HG02678 (cell line): ENCODE data around the gene PILRA.

Experiments used
- ATAC-seq: cut with Tn5 transposase; IDR thresholded peaks from one replicate; pipeline ENCODE4 v1.9.1; 2021; ENCODE audit warnings: mild to moderate bottlenecking, moderate library complexity; ENCODE audit not compliant: unreplicated experiment

The PILRA gene

DNA sequence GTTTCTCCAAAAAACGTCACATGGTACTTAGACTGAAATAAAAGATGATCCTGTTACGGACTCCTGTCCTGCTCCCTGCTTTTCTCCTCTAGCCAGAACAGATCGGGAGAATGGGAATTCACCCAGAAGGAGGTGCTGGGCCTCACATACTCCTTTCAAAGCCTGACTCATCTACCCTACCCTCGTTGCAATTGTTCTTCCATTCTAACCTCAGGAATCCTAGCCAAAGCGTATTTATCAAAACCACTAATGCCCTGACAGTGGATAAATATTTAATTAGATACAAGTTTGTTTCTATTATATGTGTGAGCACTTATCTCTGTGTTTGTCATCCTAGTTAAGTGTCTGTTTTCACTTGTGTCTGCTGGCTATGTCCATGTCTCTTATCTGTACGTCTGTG lies 33.5 kb downstream of the PILRA start:
- no peak for ATAC-seq

- ATAC-seq: peak; percentile 56
Observed at GRCh38 chr7:100407285-100408180, 34.2 kb downstream of the PILRA start.

DNA sequence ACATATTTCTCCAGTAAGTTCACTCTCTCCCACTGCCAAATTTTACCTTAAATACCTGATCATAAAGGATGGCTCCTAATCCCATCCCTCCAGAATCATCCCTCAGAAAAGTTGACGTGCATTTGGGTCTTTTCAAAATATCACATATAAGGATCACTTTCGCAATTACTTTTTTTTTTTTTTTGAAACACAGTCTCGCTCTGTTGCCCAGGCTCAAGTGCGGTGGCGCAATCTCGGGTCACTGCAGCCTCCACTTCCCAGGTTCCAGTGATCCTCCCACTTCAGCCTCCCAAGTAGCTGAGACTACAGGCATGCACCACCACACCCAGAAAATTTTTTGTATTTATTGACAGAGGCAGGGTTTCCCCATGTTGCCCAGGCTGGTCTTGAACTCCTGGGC lies 37.8 kb downstream of the PILRA start:
- ATAC-seq: no peak

DNA sequence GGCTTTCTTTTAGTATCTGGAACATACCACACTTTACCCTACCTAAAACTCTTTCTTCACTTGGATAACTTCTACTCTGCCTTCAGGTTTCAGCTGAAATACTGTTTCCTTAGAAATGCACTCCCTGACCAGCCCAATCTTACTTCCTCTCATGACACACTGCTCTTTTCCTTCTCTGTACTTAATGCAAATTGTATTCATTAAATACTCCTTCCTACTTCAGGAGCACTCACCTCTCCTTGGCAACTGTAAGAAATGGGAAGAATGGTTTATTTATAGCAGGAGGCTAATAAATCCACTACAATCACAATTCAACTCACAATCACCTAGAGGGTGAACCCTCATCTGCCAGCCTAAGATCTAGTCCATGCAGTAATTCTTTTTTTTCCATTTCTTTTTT lies 40.1 kb downstream of the PILRA start:
- ATAC-seq: no peak

DNA sequence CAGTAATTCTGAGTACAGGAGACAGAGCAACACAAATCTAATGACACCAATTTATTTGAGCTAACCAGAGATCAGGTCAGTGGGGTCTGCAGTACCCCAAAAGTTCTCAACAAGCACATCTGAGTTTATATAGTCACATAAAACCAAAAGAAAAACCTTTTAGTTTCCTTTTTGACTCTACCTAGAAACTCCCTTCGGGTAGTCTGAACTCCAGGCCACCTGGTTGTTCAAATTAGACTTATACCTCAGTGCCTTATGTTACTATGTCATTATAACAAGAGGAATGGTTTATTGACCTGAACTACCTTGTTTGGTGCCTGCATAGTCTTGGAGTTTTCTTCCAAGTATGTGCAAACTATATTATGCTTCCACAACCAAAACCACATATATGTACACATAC lies 40.6 kb downstream of the PILRA start:
- ATAC-seq: no peak

DNA sequence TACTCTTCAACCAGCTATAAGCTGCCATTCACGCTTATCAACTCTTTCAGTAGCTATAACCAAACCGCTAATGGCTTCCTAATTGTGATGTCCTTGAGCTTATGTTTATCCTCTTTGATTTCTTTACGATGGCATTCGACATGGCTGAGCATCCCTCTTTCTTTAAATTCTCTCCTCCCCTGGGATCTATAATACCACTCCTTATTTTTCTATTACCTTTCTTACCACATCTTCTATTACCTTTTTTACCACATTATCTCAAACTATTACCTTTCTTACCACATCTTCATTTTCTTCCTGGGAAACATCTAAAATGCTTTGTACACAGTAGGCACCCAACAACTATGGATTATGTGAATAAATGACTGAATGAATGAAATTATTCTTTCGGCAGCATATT lies 42.2 kb downstream of the PILRA start:
- no peak for ATAC-seq

- ATAC-seq: no peak
Observed at GRCh38 chr7:100418930-100419659, 45.8 kb downstream of the PILRA start.

GRCh38 chr7:100419660-100420226 lies 46.5 kb downstream of the PILRA start:
- no peak for ATAC-seq

- no peak for ATAC-seq
Observed at GRCh38 chr7:100423315-100423714, 50.0 kb downstream of the PILRA start.

- no peak for ATAC-seq
Observed at GRCh38 chr7:100425347-100425746, 52.1 kb downstream of the PILRA start.

DNA sequence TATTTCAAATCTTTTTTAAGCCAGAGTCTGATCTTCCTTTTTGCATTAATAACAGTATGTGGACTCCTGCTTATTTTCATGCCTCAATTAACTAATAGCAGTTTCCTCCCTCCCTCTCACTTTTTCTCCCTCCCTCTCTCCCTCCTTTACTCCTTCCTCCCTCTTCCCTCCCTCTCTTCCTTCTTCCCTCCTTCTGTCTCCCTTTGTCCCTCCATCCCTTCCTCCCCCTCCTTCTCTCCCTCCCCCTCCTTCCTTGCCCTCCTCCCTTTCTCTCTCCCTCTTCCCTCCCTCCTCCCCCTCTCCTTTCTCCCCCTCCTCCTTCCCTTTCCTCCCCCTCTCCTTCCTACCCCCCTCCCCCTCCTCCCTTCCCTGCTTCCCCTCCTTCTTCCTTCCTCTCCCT lies 53.2 kb downstream of the PILRA start:
- no peak for ATAC-seq

DNA sequence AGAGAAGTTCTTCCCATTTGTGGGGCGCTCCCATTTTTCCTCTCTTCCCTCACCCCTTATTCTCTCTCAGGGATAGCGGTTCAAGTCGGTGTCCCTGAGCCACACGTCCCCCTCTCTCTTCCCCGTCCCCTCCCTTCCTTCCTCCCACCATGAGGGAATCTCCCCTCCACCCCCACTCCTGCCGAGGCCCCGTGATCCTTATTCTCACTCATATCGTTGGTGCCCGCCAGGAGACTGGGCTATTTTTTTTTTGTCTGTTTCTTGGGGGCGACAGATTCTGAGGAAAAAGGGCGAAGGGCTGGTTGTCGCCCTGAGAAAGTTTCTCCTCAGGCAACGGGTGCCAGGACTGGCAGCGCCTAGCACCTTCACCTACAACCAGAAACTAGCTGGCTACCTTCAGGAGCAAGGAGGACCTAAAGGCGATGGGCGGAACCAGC lies 54.5 kb downstream of the PILRA start:
- ATAC-seq: no peak

- ATAC-seq: peak; percentile 48
Observed at GRCh38 chr7:100428199-100428966, 55.1 kb downstream of the PILRA start, which contains the start of gene ZCWPW1. Gene ZCWPW1, minus strand, starts transcription at chr7:100428703. Its CDS starts 8,054 bp downstream, at chr7:100420649.

DNA sequence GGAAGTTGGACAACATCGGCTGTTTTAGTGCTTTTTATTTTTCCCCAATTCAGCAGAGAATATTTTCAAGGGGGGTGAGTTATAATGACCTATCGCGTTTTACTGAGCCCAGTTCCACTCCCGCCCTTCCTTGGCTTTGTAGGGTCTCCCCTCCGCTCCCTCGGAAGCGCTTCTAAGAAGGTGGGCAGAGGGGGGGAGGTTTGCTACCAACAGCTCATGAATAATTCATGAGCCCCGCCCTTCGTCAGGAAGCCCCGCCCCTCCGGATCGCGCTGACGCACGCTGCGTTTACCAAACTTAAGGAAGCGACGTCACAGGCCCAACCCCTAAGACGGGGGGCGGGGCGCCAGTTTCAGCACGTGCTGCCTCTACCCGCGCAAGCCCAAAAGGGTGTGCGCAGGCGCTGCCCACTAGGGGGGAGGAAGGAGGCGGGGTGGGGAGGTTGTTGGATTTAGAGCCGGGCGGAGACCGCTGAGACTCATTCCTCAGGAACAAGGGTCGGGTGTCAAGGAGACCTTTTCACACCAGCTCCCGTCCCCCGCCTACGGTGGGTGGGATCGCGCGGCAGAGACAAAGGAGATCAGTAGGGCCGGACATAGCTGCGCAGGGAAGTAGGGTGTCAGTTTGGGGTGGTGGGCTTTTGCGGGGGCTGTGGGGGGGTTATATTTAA lies 55.8 kb downstream of the PILRA start:
- ATAC-seq: peak; percentile 46

DNA sequence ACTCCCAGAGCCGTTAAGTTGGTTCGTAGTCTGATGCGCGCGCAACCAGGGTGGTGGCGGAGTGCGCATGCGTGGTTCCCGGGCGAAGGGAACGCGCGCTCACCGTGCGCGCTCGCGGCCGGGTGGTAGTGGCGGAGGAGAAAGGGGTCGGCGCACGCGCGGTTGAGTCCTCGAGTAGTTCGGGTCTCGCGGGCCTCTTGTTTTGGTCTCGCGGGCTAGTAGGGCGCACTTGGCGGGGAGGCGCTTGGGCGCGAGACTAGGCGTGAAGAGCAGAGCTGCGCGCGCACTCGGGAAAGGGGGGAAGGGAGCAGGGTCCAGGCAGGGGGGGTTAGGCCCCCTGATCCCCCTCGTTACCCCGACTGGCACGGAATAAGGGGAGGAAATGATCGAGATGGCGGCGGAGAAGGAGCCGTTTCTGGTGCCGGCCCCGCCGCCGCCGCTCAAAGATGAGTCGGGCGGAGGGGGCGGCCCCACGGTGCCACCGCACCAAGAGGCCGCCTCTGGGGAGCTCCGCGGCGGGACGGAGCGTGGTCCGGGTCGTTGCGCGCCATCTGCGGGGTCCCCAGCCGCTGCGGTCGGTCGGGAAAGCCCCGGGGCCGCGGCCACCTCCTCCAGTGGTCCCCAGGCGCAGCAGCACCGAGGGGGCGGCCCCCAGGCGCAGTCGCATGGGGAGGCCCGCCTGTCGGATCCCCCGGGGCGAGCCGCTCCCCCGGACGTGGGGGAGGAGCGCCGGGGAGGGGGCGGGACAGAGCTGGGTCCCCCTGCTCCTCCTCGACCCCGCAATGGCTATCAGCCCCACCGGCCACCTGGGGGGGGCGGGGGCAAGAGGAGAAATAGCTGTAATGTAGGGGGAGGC lies 56.6 kb downstream of the PILRA start, which contains the start of gene MEPCE:
Gene MEPCE (plus strand): TSS at position 195 of the 856 bp plus-strand sequence. CDS start 188 bp downstream, at position 383.
- peak; percentile 37 for ATAC-seq

- no peak for ATAC-seq
Observed at GRCh38 chr7:100430493-100431285, 57.4 kb downstream of the PILRA start.

GRCh38 chr7:100431286-100431735 lies 58.0 kb downstream of the PILRA start:
- no peak for ATAC-seq

DNA sequence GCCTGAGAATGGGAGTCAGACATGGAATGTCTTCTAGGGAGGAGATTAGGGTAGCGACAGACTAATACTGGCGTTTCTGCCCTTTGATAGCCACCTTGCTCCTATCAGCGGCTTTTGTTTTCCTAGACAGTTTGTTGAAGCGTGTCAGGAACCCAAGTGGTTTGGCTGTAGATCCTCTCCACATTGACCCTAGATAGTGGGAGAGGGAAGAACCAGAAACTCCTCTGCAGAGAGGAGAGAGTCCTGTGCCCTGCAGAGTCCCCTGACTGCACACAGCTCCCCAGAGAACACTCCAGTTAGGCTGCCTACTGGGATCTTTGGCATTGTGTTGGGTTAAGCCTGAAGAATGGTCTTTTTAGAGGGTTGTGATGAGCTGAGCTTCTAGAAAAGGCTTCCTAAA lies 58.8 kb downstream of the PILRA start:
- no peak for ATAC-seq
